Endodermal cell (in vitro differentiated cells): ENCODE data around the gene EPHX1. TPM values are rescaled to one million over a fixed set of nuclear protein-coding genes. Genes with fewer than 3 reads are reported as not detected.
A peak's percentile ranks its signal among the peaks of the same experiment; 100 is the strongest.

Experiments used
- DNase-seq: peaks from one replicate; pipeline ENCODE4 v3.0.0-alpha.2; 2017
- H3K27ac ChIP-seq: 2 replicates; pipeline ENCODE4 v1.5.1; 2013; ENCODE audit warnings: mild to moderate bottlenecking, low read depth, low read length, moderate library complexity
- H3K27me3 ChIP-seq: 2 replicates; pipeline ENCODE4 v1.6.1; 2013; ENCODE audit warnings: mild to moderate bottlenecking, low read length, moderate library complexity; ENCODE audit not compliant: insufficient read depth, control insufficient read depth, poor library complexity, severe bottlenecking
- H3K36me3 ChIP-seq: 2 replicates; pipeline ENCODE4 v1.7.0; 2013; ENCODE audit warnings: mild to moderate bottlenecking, low read length, moderate library complexity; ENCODE audit not compliant: control insufficient read depth, insufficient read depth
- H3K4me1 ChIP-seq: one replicate; pipeline ENCODE4 v1.7.0; 2013; ENCODE audit warnings: low read length; ENCODE audit not compliant: control insufficient read depth, insufficient read depth
- H3K4me3 ChIP-seq: 2 replicates; pipeline ENCODE4 v1.5.1; 2013; ENCODE audit warnings: mild to moderate bottlenecking, low read length, moderate library complexity
- H3K9ac ChIP-seq: 2 replicates; pipeline ENCODE4 v1.6.1; 2013; ENCODE audit warnings: mild to moderate bottlenecking, low read length, moderate library complexity; ENCODE audit not compliant: poor library complexity, severe bottlenecking; ENCODE audit errors: extremely low read depth
- H3K9me3 ChIP-seq: 2 replicates; pipeline ENCODE4 v1.6.1; 2013; ENCODE audit warnings: mild to moderate bottlenecking, low read length, moderate library complexity; ENCODE audit not compliant: control insufficient read depth
- H3K27ac Mint-ChIP-seq: 2 replicates; pipeline ENCODE4 v1.8.0; 2020; ENCODE audit warnings: mixed read lengths
- H3K27me3 Mint-ChIP-seq: 2 replicates; pipeline ENCODE4 v1.8.0; 2021; ENCODE audit warnings: mild to moderate bottlenecking, mixed read lengths; ENCODE audit not compliant: insufficient read depth
- H3K36me3 Mint-ChIP-seq: 2 replicates; pipeline ENCODE4 v1.8.0; 2020; ENCODE audit warnings: low read depth, mixed read lengths
- H3K4me1 Mint-ChIP-seq: 2 replicates; pipeline ENCODE4 v1.8.0; 2020; ENCODE audit warnings: mixed read lengths
- H3K4me3 Mint-ChIP-seq: 2 replicates; pipeline ENCODE4 v1.8.0; 2020; ENCODE audit warnings: mild to moderate bottlenecking, moderate library complexity, mixed read lengths
- H3K9me3 Mint-ChIP-seq: 2 replicates; pipeline ENCODE4 v1.8.0; 2020; ENCODE audit warnings: mild to moderate bottlenecking, mixed read lengths
- CTCF ChIP-seq: fragments of 200-600 bp; sonication (generic); conservative IDR thresholded peaks from 2 replicates; pipeline ENCODE4 v1.5.0; 2021; ENCODE audit warnings: antibody characterized with exemption, mild to moderate bottlenecking
- WGBS, 2 experiments: methylation state at CpG; one replicate each; pipeline versions ENCODE4 v1.1.5 to v1.1.7; 2013; ENCODE audit warnings: missing lambda C conversion rate in 2 of 2, mixed read lengths in 1 of 2; ENCODE audit not compliant: insufficient coverage in 1 of 2, insufficient read length in 1 of 2; 5-methylcytosine and 5-hydroxymethylcytosine counted together
- total RNA-seq, 2 donors: library from RNA; stranded (reverse); fragmentation: NEBNext Ultra II Directional in 1 of 2; extraction: Animal tissue kit (Norgen Biotek cat#: 25700) in 1 of 2; gene quantifications; 2 replicates in 1 of 2; 3 replicates in 1 of 2; pipeline ENCODE4 v1.2.1, GENCODE V29; 2021

EPHX1 gene
- total RNA-seq, 2 donors from 2014 or later = 49.2 to 84.1 TPM

DNA sequence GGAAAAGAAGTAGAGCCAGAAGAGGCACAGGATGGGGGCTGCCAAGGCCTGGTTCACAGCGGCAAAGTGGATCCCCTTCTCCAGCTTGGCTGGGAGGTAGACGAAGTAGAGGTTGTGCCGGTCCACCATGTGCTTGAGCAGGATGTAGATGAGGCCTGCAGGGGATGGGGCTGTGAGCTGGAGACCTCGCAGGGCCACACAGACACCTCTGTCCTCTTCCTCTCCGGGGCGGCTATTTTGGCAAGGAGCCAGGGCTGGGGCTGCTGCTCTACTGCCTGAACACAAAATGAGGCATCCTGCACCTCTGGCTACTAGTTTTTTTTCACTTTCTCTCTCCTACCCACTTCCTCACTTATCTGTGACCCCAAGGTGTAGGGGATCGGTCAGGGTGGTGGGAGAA lies 40.0 kb downstream of the EPHX1 start:
- Mint-ChIP-seq H3K36me3 (peaks cover 78% of the 10 kb centered on the region), H3K27ac (no peak overlapping the region), H3K9me3 (peaks cover 33% of the 10 kb centered on the region), H3K4me3 (no peak overlapping the region), H3K4me1 (peaks cover 18% of the 10 kb centered on the region), H3K27me3 (no peaks in the 10 kb centered on the region)
- peaks cover 36% of the 10 kb centered on the region for H3K9me3 ChIP-seq
- WGBS, 2 experiments = 86 to 96% methylated on average over 4 to 7 of the region's 7 CpGs
- peaks cover 7% of the 10 kb centered on the region for H3K4me1 ChIP-seq
- DNase-seq = no peak
- no peak overlapping the region for H3K27ac ChIP-seq
- H3K36me3 ChIP-seq = peaks cover 89% of the 10 kb centered on the region
- H3K9ac ChIP-seq = no peak overlapping the region
- H3K4me3 ChIP-seq = no peak overlapping the region
- TF ChIP-seq CTCF = no peak
- no peaks in the 10 kb centered on the region for H3K27me3 ChIP-seq

DNA sequence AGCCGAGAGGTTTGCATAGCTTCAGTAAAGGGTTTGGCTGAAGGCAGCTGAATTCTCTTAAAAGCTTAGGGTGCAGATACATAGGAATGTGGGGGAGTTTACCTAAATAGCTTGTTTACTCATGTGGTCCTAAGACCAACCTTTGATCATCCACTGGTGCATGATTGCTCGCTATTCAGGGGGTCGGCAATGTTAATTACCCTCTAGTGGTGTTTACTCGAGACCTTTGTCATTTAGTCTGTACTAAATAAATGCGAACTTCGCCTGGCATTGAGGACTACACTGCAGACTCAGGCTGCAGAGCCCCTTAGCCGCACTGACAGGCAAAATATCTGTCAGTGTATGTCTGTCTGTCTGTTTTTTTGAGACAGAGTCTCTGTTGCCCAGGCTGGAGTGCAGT lies 40.4 kb downstream of the EPHX1 start:
- no peak overlapping the region for H3K4me3 ChIP-seq
- Mint-ChIP-seq H3K9me3 (peaks cover 33% of the 10 kb centered on the region), H3K36me3 (peaks cover 81% of the 10 kb centered on the region), H3K4me3 (no peak overlapping the region), H3K27me3 (no peaks in the 10 kb centered on the region), H3K4me1 (peaks cover 18% of the 10 kb centered on the region), H3K27ac (no peak overlapping the region)
- no peaks in the 10 kb centered on the region for H3K27me3 ChIP-seq
- peaks cover 7% of the 10 kb centered on the region for H3K4me1 ChIP-seq
- no peak overlapping the region for H3K9ac ChIP-seq
- H3K9me3 ChIP-seq = peaks cover 36% of the 10 kb centered on the region
- 95 to 97% methylated on average over 7 of the region's 7 CpGs for WGBS, 2 experiments
- no peak for TF ChIP-seq CTCF
- DNase-seq = no peak
- H3K27ac ChIP-seq = no peak overlapping the region
- H3K36me3 ChIP-seq = peaks cover 92% of the 10 kb centered on the region

- Histone ChIP-seq H3K9ac (no peak overlapping the region), H3K9me3 (peaks cover 36% of the 10 kb centered on the region), H3K27me3 (no peaks in the 10 kb centered on the region), H3K4me1 (peaks cover 7% of the 10 kb centered on the region), H3K4me3 (peak overlapping the region; percentile 43), H3K27ac (no peak overlapping the region), H3K36me3 (peaks cover 96% of the 10 kb centered on the region)
- Mint-ChIP-seq H3K9me3 (peaks cover 33% of the 10 kb centered on the region), H3K4me1 (peaks cover 13% of the 10 kb centered on the region), H3K27ac (no peak overlapping the region), H3K27me3 (no peaks in the 10 kb centered on the region), H3K36me3 (peaks cover 91% of the 10 kb centered on the region), H3K4me3 (no peak overlapping the region)
- no peak for TF ChIP-seq CTCF
- 93 to 100% methylated on average over 3 to 4 of the region's 4 CpGs for WGBS, 2 experiments
- no peak for DNase-seq
Observed at GRCh38 chr1:225851805-225852204, 41.9 kb downstream of the EPHX1 start.
